ENCODE measurements around the gene CNEP1R1. TPM values are rescaled to one million over a fixed set of nuclear protein-coding genes. Genes with fewer than 3 reads are reported as not detected.

CNEP1R1 gene
- total and polyA plus RNA-seq, 10 of the 15 experiments (the other 5 are each of a cell fraction or from before 2014, with no cell fraction given), result 11.5 to 29.2 (median 15.6) TPM

- Histone ChIP-seq H3K27ac (ENCODE audit: control insufficient read depth, insufficient read depth) (no peak overlapping the region), H3K27me3 (replicated peaks in 1 of 2; ENCODE audit: control insufficient read depth in 2 of 2, insufficient read depth in 2 of 2, low read length in 1 of 2) (no peaks in the 10 kb centered on the region), H3K9ac (ENCODE audit: control insufficient read depth, insufficient read depth, low read length) (no peak overlapping the region), H3K4me3 (no peak overlapping the region), H2AFZ (ENCODE audit: control insufficient read depth, low read depth, low read length) (no peak overlapping the region), H3K4me2 (ENCODE audit: control insufficient read depth, insufficient read depth) (no peak overlapping the region), H3K9me3 (replicated peaks; ENCODE audit: control insufficient read depth, insufficient read depth, low read length) (no peaks in the 10 kb centered on the region), H3K79me2 (ENCODE audit: control insufficient read depth, insufficient read depth, low read length) (peaks cover 33% of the 10 kb centered on the region), H4K20me1 (ENCODE audit: control insufficient read depth, insufficient read depth) (no peaks in the 10 kb centered on the region), H3K36me3 (ENCODE audit: control insufficient read depth in 2 of 2, insufficient read depth in 2 of 2, low read length in 1 of 2) (peaks cover 5 to 8% of the 10 kb centered on the region in 2 experiments; a peak in 2 of 4 replicates), H3K4me1 (ENCODE audit: control insufficient read depth, insufficient read depth, low read length) (peaks cover 22% of the 10 kb centered on the region)
- RAD21 ChIA-PET (ENCODE audit: unreplicated experiment), result interaction anchor here (11.5 kb wide), 1 partner anchor 140 kb away, joined by 309 read pairs; no protein-coding TSS in a partner anchor
- CTCF ChIA-PET, result interaction anchor here (0.8 to 11.8 kb wide), 5 partner anchors 46 to 594 kb away, joined by 3 to 422 read pairs (median 3); partner anchors contain the start of gene CNEP1R1
- POLR2A ChIA-PET, result interaction anchor here (1.2 kb wide), 1 partner anchor 67 kb away, joined by 4 read pairs; no protein-coding TSS in a partner anchor
- no peak for DNase-seq (ENCODE audit: low read depth, low spot score)
- intact Hi-C loops (cut with micrococcal nuclease; ENCODE audit: unreplicated experiment) (no loop called here), in situ Hi-C loops (cut with MboI) (no loop called here)
- SMC1A ChIA-PET (ENCODE audit: uncharacterized antibody, unreplicated experiment), result interaction anchor here (1.2 to 8.5 kb wide), 4 partner anchors 34 to 139 kb away, joined by 3 to 263 read pairs (median 10); no protein-coding TSS in a partner anchor
- 100% methylated on average over 2 of the region's 2 CpGs for WGBS (ENCODE audit: insufficient coverage, insufficient replicate concordance, low lambda C conversion rate, missing lambda C conversion rate)
- BruUV-seq (replicated peaks), result no TSS peak
- FAIRE-seq, result no peak
- no peak for ATAC-seq
- TF ChIP-seq EZH2 (IDR thresholded peaks at IDR 0.05; ENCODE audit: borderline replicate concordance, control insufficient read depth, low read depth, low read length) (no peak), NFYB (IDR thresholded peaks at IDR 0.05; ENCODE audit: insufficient read depth, low read depth, low read length) (no peak), ZBTB4 (CRISPR knock-in tag; IDR thresholded peaks at IDR 0.05) (no peak), FOXM1 (IDR thresholded peaks at IDR 0.05; ENCODE audit: low read depth, low read length) (no peak), TCF7 (IDR thresholded peaks at IDR 0.05; ENCODE audit: borderline replicate concordance) (no peak), CREM (IDR thresholded peaks at IDR 0.05; ENCODE audit: low read depth) (no peak), CBX3 (IDR thresholded peaks at IDR 0.05; ENCODE audit: borderline replicate concordance, low read depth) (no peak)
These were observed 46.1 kb downstream of the CNEP1R1 start for GRCh38 chr16:50071075-50071671.
